Naive thymus-derived CD4-positive, alpha-beta T cell (primary cell): ENCODE data around the gene OOSP2. TPM values are rescaled to one million over a fixed set of nuclear protein-coding genes. Genes with fewer than 3 reads are reported as not detected.

Experiments used
- ATAC-seq: fragments of 150-1000 bp; cut with Tn5 transposase; 2 replicates; pipeline ENCODE4 v1.10.0; 2021; ENCODE audit warnings: mild to moderate bottlenecking, moderate library complexity
- CTCF ChIA-PET: fragments of 350-600 bp; sonication (Branson Sonifier 250); formaldehyde crosslinking; loops from one replicate; lab custom pipeline; 2021; ENCODE audit warnings: antibody characterized with exemption; lab: Charles Lee
- POLR2A ChIA-PET: fragments of 350-600 bp; sonication (Branson Sonifier 250); formaldehyde crosslinking; loops from one replicate; lab custom pipeline; 2021; ENCODE audit warnings: antibody characterized with exemption, inconsistent platforms; lab: Charles Lee
- DNase-seq, 9 donors: peaks; one replicate each; pipeline versions ENCODE4 v3.0.0 to v3.0.0-alpha.2; 2020 to 2022; ENCODE audit warnings: mixed read lengths in 1 of 9
- H3K27ac ChIP-seq: one replicate; pipeline ENCODE4 v1.7.0; 2013; ENCODE audit warnings: mild to moderate bottlenecking, low read depth, low read length, moderate library complexity
- H3K27me3 ChIP-seq, 2 donors: one replicate each; pipeline ENCODE4 v1.7.0; 2013; ENCODE audit warnings: low read length in 2 of 2, mild to moderate bottlenecking in 2 of 2, moderate library complexity in 2 of 2; ENCODE audit not compliant: control insufficient read depth in 2 of 2, insufficient read depth in 2 of 2
- H3K36me3 ChIP-seq, 3 experiments: 1 replicate in 2 of 3; 2 replicates in 1 of 3; pipeline ENCODE4 v1.7.0; 2013; ENCODE audit warnings: low read length in 3 of 3, mild to moderate bottlenecking in 3 of 3, moderate library complexity in 1 of 3; ENCODE audit not compliant: insufficient read depth in 3 of 3, control insufficient read depth in 2 of 3
- H3K4me1 ChIP-seq, 2 donors: one replicate each; pipeline ENCODE4 v1.7.0; 2013; ENCODE audit warnings: low read length in 2 of 2, mild to moderate bottlenecking in 2 of 2, moderate library complexity in 1 of 2; ENCODE audit not compliant: control insufficient read depth in 2 of 2, insufficient read depth in 2 of 2
- H3K4me3 ChIP-seq: 2 replicates; pipeline ENCODE4 v1.7.0; 2013; ENCODE audit warnings: mild to moderate bottlenecking, low read length
- H3K9me3 ChIP-seq, 3 experiments: 1 replicate in 2 of 3; 2 replicates in 1 of 3; pipeline ENCODE4 v1.7.0; 2013; ENCODE audit warnings: low read length in 3 of 3; ENCODE audit not compliant: control insufficient read depth in 2 of 3
- H3K27ac Mint-ChIP-seq, 9 donors: one replicate each; pipeline ENCODE4 v1.8.0; 2020 to 2022; ENCODE audit warnings: mixed read lengths in 9 of 9, mild to moderate bottlenecking in 8 of 9, moderate library complexity in 5 of 9, inconsistent platforms in 2 of 9
- H3K27me3 Mint-ChIP-seq, 5 donors: one replicate each; pipeline ENCODE4 v1.8.0; 2021 to 2022; ENCODE audit warnings: mixed read lengths in 5 of 5, mild to moderate bottlenecking in 1 of 5
- H3K36me3 Mint-ChIP-seq, 5 donors: one replicate each; pipeline ENCODE4 v1.8.0; 2020 to 2022; ENCODE audit warnings: mixed read lengths in 5 of 5, mild to moderate bottlenecking in 3 of 5, inconsistent platforms in 1 of 5
- H3K4me1 Mint-ChIP-seq, 7 donors: one replicate each; pipeline ENCODE4 v1.8.0; 2020 to 2022; ENCODE audit warnings: mixed read lengths in 7 of 7, mild to moderate bottlenecking in 3 of 7, inconsistent platforms in 1 of 7
- H3K4me3 Mint-ChIP-seq, 10 donors: one replicate each; pipeline ENCODE4 v1.8.0; 2020 to 2022; ENCODE audit warnings: mild to moderate bottlenecking in 10 of 10, mixed read lengths in 10 of 10, moderate library complexity in 6 of 10, inconsistent platforms in 2 of 10
- H3K9me3 Mint-ChIP-seq, 11 donors: one replicate each; pipeline ENCODE4 v1.8.0; 2020 to 2022; ENCODE audit warnings: mixed read lengths in 11 of 11, mild to moderate bottlenecking in 4 of 11, inconsistent platforms in 1 of 11, moderate library complexity in 1 of 11
- intact Hi-C, 2 donors: fragments of 100-400 bp; cut with micrococcal nuclease; formaldehyde crosslinking; loops; one replicate each; pipeline ENCODE4 v1.15.1; 2023
- polyA plus RNA-seq, 2 donors: library from polyadenylated mRNA; unstranded; fragments of 300-500 nt; fragmentation: Illumina TruSeq; gene quantifications; one replicate each; pipeline ENCODE4 v1.2.3, GENCODE V29; 2021
- total RNA-seq, 6 experiments: library from RNA in 5 of 6; stranded (reverse) in 5 of 6; gene quantifications; 1 replicate in 5 of 6; 2 replicates in 1 of 6; pipeline ENCODE4 v1.2.3 and lab custom pipeline; 2021 to 2026

Gene OOSP2, protein sequence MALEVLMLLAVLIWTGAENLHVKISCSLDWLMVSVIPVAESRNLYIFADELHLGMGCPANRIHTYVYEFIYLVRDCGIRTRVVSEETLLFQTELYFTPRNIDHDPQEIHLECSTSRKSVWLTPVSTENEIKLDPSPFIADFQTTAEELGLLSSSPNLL
- total RNA-seq, result not detected
- not detected for polyA plus RNA-seq
- not detected for total RNA-seq (lab: John Stamatoyannopoulos, UW)

DNA sequence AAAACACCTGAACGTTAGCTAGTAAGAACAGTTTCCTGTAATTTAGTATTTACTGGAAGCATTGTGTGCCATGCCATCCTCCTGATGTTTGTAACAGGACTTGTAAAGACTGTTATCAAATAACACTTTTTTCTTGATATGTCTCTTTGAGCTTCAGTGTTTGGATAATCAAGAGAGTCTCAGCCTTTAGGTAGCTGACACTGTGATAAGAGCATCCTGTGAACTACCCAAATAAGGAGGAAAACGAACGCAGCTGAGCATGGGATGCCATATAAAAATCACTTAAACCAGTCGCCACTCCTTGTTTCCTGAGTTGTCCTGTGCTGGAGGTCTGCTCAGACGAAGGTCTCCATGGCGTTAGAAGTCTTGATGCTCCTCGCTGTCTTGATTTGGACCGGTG lies at the start of gene OOSP2:
Gene OOSP2 (plus strand): TSS at position 301 of the 400 bp plus-strand sequence. CDS start 51 bp downstream, at position 352.
- H3K27ac ChIP-seq, result no peak within 1 kb of the TSS
- Mint-ChIP-seq H3K9me3 (peaks cover 0 to 2% (median 0%) of the 10 kb centered on the region in 11 donors), H3K27ac (no peak within 1 kb of the TSS), H3K27me3 (peaks cover 0 to 10% (median 9%) of the 10 kb centered on the region in 5 donors), H3K4me3 (no peak within 1 kb of the TSS), H3K4me1 (no peaks in the 10 kb centered on the region), H3K36me3 (no peaks in the 10 kb centered on the region)
- ChIA-PET CTCF (no interaction called here), POLR2A (no interaction called here)
- no peaks in the 10 kb centered on the region for H3K9me3 ChIP-seq
- no peaks in the 10 kb centered on the region for H3K36me3 ChIP-seq
- no peak within 1 kb of the TSS for H3K4me3 ChIP-seq
- no peak for ATAC-seq
- intact Hi-C loops, result no loop called here
- H3K27me3 ChIP-seq, result no peaks in the 10 kb centered on the region
- H3K4me1 ChIP-seq, result no peaks in the 10 kb centered on the region
- no peak for DNase-seq

DNA sequence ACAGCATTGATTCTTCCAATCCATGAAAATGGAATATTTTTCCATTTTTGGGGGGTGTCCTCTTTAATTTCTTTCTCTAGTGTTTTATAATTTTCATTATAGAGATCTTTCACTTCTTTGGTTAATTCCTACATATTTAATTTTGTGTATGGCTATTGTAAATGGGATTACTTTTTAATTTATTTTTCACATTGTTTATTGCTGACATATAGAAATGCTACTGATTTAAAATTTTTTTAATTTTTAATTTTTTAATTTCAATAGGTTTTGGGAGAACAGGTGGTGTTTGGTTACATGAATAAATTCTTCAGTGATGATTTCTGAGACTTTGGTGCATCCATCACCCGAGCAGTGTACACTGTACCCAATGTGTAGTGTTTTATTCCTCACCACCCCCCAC lies 49.8 kb upstream of the OOSP2 start:
- no peak overlapping the region for H3K27ac ChIP-seq
- POLR2A ChIA-PET, result no interaction called here
- no peaks in the 10 kb centered on the region for H3K4me1 ChIP-seq
- DNase-seq (no peak), ATAC-seq (no peak)
- H3K27me3 Mint-ChIP-seq, result peaks cover 0 to 27% (median 12%) of the 10 kb centered on the region in 5 donors
- H3K36me3 ChIP-seq, result no peaks in the 10 kb centered on the region
- H3K36me3 Mint-ChIP-seq, result peaks cover 0 to 9% (median 0%) of the 10 kb centered on the region in 5 donors
- intact Hi-C loops, result no loop called here
- H3K9me3 ChIP-seq, result no peaks in the 10 kb centered on the region
- no peak overlapping the region for H3K27ac Mint-ChIP-seq
- H3K9me3 Mint-ChIP-seq, result peaks cover 2 to 42% (median 22%) of the 10 kb centered on the region in 11 donors
- CTCF ChIA-PET, result no interaction called here
- no peaks in the 10 kb centered on the region for H3K27me3 ChIP-seq
- no peaks in the 10 kb centered on the region for H3K4me1 Mint-ChIP-seq
- H3K4me3 ChIP-seq, result no peak overlapping the region
- no peak overlapping the region for H3K4me3 Mint-ChIP-seq

DNA sequence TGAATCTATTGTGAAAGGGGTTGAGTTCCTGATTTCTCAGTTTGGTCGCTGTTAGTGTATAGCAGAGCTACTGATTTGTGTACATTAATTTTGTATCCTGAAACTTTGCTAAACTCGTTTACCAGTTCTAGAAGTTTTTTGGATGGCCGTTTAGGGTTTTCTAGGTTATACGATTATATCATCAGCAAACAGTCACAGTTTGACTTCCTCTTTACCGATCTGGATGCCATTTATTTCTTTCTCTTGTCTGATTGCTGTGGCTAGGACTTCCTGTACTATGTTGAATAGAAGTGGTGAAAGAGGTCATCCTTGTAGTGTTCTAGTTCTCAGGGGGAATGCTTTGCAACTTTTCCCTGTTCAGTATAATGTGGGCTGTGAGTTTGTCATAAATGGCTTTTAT lies 47.8 kb upstream of the OOSP2 start:
- ChIA-PET CTCF (no interaction called here), POLR2A (no interaction called here)
- no peak for ATAC-seq
- H3K9me3 ChIP-seq, result no peaks in the 10 kb centered on the region
- Mint-ChIP-seq H3K4me1 (no peaks in the 10 kb centered on the region), H3K36me3 (peaks cover 0 to 9% (median 0%) of the 10 kb centered on the region in 5 donors), H3K27ac (no peak overlapping the region), H3K9me3 (peaks cover 2 to 39% (median 22%) of the 10 kb centered on the region in 11 donors), H3K27me3 (peaks cover 0 to 36% (median 20%) of the 10 kb centered on the region in 5 donors), H3K4me3 (no peak overlapping the region)
- no peak overlapping the region for H3K27ac ChIP-seq
- no peak for DNase-seq
- intact Hi-C loops, result no loop called here
- no peaks in the 10 kb centered on the region for H3K36me3 ChIP-seq
- H3K27me3 ChIP-seq, result no peaks in the 10 kb centered on the region
- H3K4me3 ChIP-seq, result no peak overlapping the region
- H3K4me1 ChIP-seq, result no peaks in the 10 kb centered on the region

DNA sequence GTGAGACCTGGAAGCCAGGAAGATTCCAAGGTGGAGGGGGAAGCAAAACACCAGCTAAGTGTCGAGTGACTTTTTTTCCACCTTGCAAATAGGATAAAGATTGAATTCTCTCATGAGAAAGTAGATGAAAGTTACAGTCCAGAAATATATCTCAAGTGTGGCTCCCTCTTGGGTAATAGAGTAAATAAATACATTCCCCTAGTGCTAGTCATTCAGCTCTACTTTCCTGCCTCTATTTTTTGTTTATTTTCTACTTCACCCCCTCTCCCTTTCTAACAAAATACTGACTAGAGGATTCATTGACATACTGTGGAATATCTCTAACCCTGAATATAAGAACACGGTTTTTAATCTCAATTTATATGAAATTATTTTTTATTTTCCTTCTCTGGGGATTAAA lies 42.4 kb upstream of the OOSP2 start:
- H3K27ac Mint-ChIP-seq, result no peak overlapping the region
- CTCF ChIA-PET, result no interaction called here

DNA sequence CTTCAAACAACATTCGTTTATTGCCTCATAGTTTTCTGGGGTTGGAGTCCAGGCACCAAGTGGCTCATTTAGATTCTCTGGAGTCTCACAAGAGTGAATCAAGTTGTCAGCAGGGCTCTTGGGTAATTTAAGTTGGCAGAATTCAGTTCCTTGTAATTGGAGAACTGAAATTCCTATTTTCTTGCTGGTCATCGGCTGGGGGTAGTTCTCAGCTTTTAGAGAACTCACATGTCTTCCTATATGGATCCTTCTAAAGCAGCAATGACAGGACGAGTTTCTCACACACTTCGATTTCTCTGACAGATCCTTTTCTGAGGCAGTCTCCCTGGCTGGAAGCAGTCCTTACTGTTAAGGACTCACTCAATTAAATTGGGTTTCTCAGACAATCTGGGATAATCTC lies 40.5 kb upstream of the OOSP2 start:
- POLR2A ChIA-PET, result no interaction called here
- Mint-ChIP-seq H3K36me3 (no peaks in the 10 kb centered on the region), H3K4me3 (no peak overlapping the region), H3K4me1 (no peaks in the 10 kb centered on the region), H3K9me3 (peaks cover 0 to 6% (median 0%) of the 10 kb centered on the region in 11 donors), H3K27me3 (peaks cover 2 to 48% (median 34%) of the 10 kb centered on the region in 5 donors), H3K27ac (no peak overlapping the region)
- DNase-seq (no peak), ATAC-seq (no peak)
- Histone ChIP-seq H3K27me3 (peaks cover 0 to 3% of the 10 kb centered on the region in 2 donors), H3K4me1 (no peaks in the 10 kb centered on the region), H3K36me3 (no peaks in the 10 kb centered on the region), H3K4me3 (no peak overlapping the region), H3K27ac (no peak overlapping the region), H3K9me3 (no peaks in the 10 kb centered on the region)
- intact Hi-C loops, result no loop called here
- CTCF ChIA-PET, result no interaction called here

More for the DNA sequence above, 42.4 kb upstream of the OOSP2 start:
- no peak for DNase-seq
- POLR2A ChIA-PET, result no interaction called here
- H3K9me3 ChIP-seq, result no peaks in the 10 kb centered on the region
- peaks cover 0 to 3% of the 10 kb centered on the region in 2 donors for H3K27me3 ChIP-seq
- no peaks in the 10 kb centered on the region for H3K36me3 ChIP-seq
- no peak overlapping the region for H3K27ac ChIP-seq
- intact Hi-C loops, result no loop called here
- H3K4me3 ChIP-seq, result no peak overlapping the region
- no peak for ATAC-seq
- no peaks in the 10 kb centered on the region for H3K4me1 ChIP-seq
- H3K9me3 Mint-ChIP-seq, result peaks cover 0 to 18% (median 3%) of the 10 kb centered on the region in 11 donors
- no peaks in the 10 kb centered on the region for H3K36me3 Mint-ChIP-seq
- H3K27me3 Mint-ChIP-seq, result peaks cover 0 to 59% (median 42%) of the 10 kb centered on the region in 5 donors
- no peaks in the 10 kb centered on the region for H3K4me1 Mint-ChIP-seq
- H3K4me3 Mint-ChIP-seq, result no peak overlapping the region

DNA sequence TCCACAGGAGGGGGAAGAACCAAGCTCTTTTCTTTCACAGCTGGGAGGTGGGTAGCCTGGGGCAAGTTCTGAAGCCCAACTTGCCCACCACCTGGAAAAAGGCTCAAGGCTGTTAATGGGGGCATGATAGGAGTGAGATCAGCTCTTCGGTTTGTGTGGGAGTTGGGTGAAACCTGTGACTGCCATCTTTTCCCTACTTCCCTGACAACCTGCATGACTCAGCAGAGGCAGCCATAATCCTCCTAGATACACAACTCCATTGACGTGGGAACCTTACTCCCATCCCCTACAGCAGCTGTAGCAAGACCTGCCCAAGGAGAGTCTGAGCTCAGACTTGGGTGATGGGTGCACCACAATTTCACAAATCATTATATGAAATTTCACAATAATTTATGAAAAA lies 36.5 kb upstream of the OOSP2 start:
- POLR2A ChIA-PET, result no interaction called here

DNA sequence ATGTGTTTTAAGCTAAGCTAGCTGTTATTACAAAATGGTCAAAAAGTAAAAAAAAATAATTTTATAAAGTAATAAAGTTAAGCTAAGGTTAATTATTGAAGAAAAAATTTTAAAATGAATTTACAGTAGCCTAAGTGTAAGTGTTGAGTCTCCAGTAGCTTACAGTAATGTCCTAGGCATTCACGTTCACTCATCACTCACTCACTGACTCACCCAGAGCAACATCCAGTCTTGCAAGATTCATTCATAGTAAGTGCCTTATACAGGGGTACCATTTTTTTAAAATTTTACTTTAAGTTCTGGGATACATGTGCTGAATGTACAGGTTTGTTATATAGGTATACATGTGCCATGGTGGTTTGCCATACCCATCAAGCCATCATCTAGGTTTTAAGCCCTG lies 34.8 kb upstream of the OOSP2 start:
- ATAC-seq (no peak), DNase-seq (no peak)
- Mint-ChIP-seq H3K27me3 (peaks cover 2 to 22% (median 10%) of the 10 kb centered on the region in 5 donors), H3K27ac (no peak overlapping the region), H3K9me3 (peaks cover 0 to 4% (median 0%) of the 10 kb centered on the region in 11 donors), H3K4me3 (no peak overlapping the region), H3K4me1 (no peaks in the 10 kb centered on the region), H3K36me3 (no peaks in the 10 kb centered on the region)
- no peak overlapping the region for H3K4me3 ChIP-seq
- H3K27me3 ChIP-seq, result peaks cover 0 to under 1% of the 10 kb centered on the region in 2 donors
- no peaks in the 10 kb centered on the region for H3K4me1 ChIP-seq
- intact Hi-C loops, result no loop called here
- no peaks in the 10 kb centered on the region for H3K9me3 ChIP-seq
- H3K36me3 ChIP-seq, result no peaks in the 10 kb centered on the region
- H3K27ac ChIP-seq, result no peak overlapping the region
- POLR2A ChIA-PET, result no interaction called here
- CTCF ChIA-PET, result no interaction called here

More for the DNA sequence above, 36.5 kb upstream of the OOSP2 start:
- peaks cover 0 to 3% (median 0%) of the 10 kb centered on the region in 11 donors for H3K9me3 Mint-ChIP-seq
- DNase-seq (no peak), ATAC-seq (no peak)
- H3K4me1 ChIP-seq, result no peaks in the 10 kb centered on the region
- no peak overlapping the region for H3K27ac ChIP-seq
- peaks cover 2 to 26% (median 22%) of the 10 kb centered on the region in 5 donors for H3K27me3 Mint-ChIP-seq
- H3K9me3 ChIP-seq, result no peaks in the 10 kb centered on the region
- CTCF ChIA-PET, result no interaction called here
- H3K4me3 ChIP-seq, result no peak overlapping the region
- intact Hi-C loops, result no loop called here
- H3K27ac Mint-ChIP-seq, result no peak overlapping the region
- no peak overlapping the region for H3K4me3 Mint-ChIP-seq
- peaks cover 0 to 3% of the 10 kb centered on the region in 2 donors for H3K27me3 ChIP-seq
- no peaks in the 10 kb centered on the region for H3K36me3 Mint-ChIP-seq
- H3K4me1 Mint-ChIP-seq, result no peaks in the 10 kb centered on the region
- no peaks in the 10 kb centered on the region for H3K36me3 ChIP-seq
